PC-3 (cell line): ENCODE data around the gene ETV6. TPM values are rescaled to one million over a fixed set of nuclear protein-coding genes. Genes with fewer than 3 reads are reported as not detected.
"Not testable (repeated sequence)": the region's sequence is repeated elsewhere in the genome, so short reads cannot be mapped to it uniquely, and the experiment has no call there.

Source experiments
- ATAC-seq: fragments of 200-7000 bp; cut with Tn5 transposase; 2 replicates; pipeline ENCODE4 v1.9.1; 2020; ENCODE audit warnings: mild to moderate bottlenecking, moderate library complexity
- BruUV-seq: library from RNA; stranded (reverse); fragments of 400-500 nt; replicated peaks from 2 replicates; lab custom pipeline; 2021; lab: Mats Ljungman, UMichigan
- CTCF ChIA-PET: fragments of 300-600 bp; sonication (Branson Sonifier 250); formaldehyde crosslinking; loops from one replicate; lab custom pipeline; 2022; ENCODE audit warnings: antibody characterized with exemption; lab: Charles Lee
- POLR2A ChIA-PET: fragments of 300-600 bp; sonication (Branson Sonifier 250); formaldehyde crosslinking; loops from one replicate; lab custom pipeline; 2022; ENCODE audit warnings: antibody characterized with exemption; ENCODE audit not compliant: unreplicated experiment; lab: Charles Lee
- DNase-seq: peaks from one replicate; pipeline ENCODE4 v3.0.0-alpha.2; 2015
- H2AFZ ChIP-seq: fragments of 300-600 bp; sonication (generic); 2 replicates; pipeline ENCODE4 v1.6.0; 2016; ENCODE audit warnings: antibody characterized with exemption, low read length
- H3F3A ChIP-seq: fragments of 300-600 bp; sonication (generic); one replicate; pipeline ENCODE4 v1.6.0; 2017; ENCODE audit warnings: antibody characterized with exemption, low read length, control low read depth, mild to moderate bottlenecking; ENCODE audit not compliant: unreplicated experiment
- H3K27ac ChIP-seq: fragments of 300-600 bp; sonication (generic); 2 replicates; pipeline ENCODE4 v1.5.1; 2016; ENCODE audit warnings: mild to moderate bottlenecking, low read length
- H3K27me3 ChIP-seq: fragments of 300-600 bp; sonication (generic); 2 replicates; pipeline ENCODE4 v1.6.1; 2016; ENCODE audit warnings: low read length, mixed read lengths
- H3K36me3 ChIP-seq: fragments of 300-600 bp; sonication (generic); 2 replicates; pipeline ENCODE4 v1.6.1; 2016; ENCODE audit warnings: low read depth, mixed run types, low read length, mixed read lengths
- H3K4me1 ChIP-seq: fragments of 300-600 bp; sonication (generic); 2 replicates; pipeline ENCODE4 v1.5.1; 2016; ENCODE audit warnings: low read length; ENCODE audit not compliant: insufficient read depth
- H3K4me2 ChIP-seq: fragments of 300-600 bp; sonication (generic); 2 replicates; pipeline ENCODE4 v1.6.0; 2016; ENCODE audit warnings: low read length
- H3K4me3 ChIP-seq: fragments of 300-600 bp; sonication (generic); 2 replicates; pipeline ENCODE4 v1.5.1; 2016; ENCODE audit warnings: mild to moderate bottlenecking, low read length, mixed read lengths
- H3K79me2 ChIP-seq: fragments of 300-600 bp; sonication (generic); 2 replicates; pipeline ENCODE4 v1.6.1; 2017; ENCODE audit warnings: low read length, mixed read lengths
- H3K9ac ChIP-seq: fragments of 300-600 bp; sonication (generic); 2 replicates; pipeline ENCODE4 v1.6.0; 2016; ENCODE audit warnings: mild to moderate bottlenecking, low read length
- H3K9me2 ChIP-seq: fragments of 300-600 bp; sonication (generic); replicated peaks from 2 replicates; pipeline ENCODE4 v1.6.1; 2016; ENCODE audit warnings: mixed run types, low read length, mixed read lengths
- H3K9me3 ChIP-seq: fragments of 300-600 bp; sonication (generic); 2 replicates; pipeline ENCODE4 v1.6.1; 2016; ENCODE audit warnings: low read length, mixed read lengths
- H4K20me1 ChIP-seq: fragments of 300-600 bp; sonication (generic); 2 replicates; pipeline ENCODE4 v1.6.1; 2016; ENCODE audit warnings: low read length, mixed read lengths
- CTCF ChIP-seq: fragments of 300-600 bp; sonication (generic); conservative IDR thresholded peaks from 2 replicates; pipeline ENCODE4 v1.5.1; 2017; ENCODE audit warnings: antibody characterized with exemption, low read depth, mild to moderate bottlenecking, low read length
- EZH2 ChIP-seq: fragments of 300-600 bp; sonication (generic); IDR thresholded peaks from one replicate; pipeline ENCODE4 v1.6.1; 2017; ENCODE audit warnings: antibody characterized with exemption, mild to moderate bottlenecking, low read length; ENCODE audit not compliant: unreplicated experiment
- EZH2phosphoT487 ChIP-seq: fragments of 300-600 bp; sonication (generic); IDR thresholded peaks from 2 replicates; pipeline ENCODE4 v1.6.1; 2018; ENCODE audit warnings: mild to moderate bottlenecking, antibody characterized with exemption, low read length, borderline replicate concordance
- intact Hi-C: fragments of 100-400 bp; cut with micrococcal nuclease; formaldehyde crosslinking; loops from 2 replicates; pipeline ENCODE4 v1.9.0; 2023
- total RNA-seq: library from RNA; depleted of rRNA; stranded (reverse); fragments of >200 nt; gene quantifications from 2 replicates; pipeline ENCODE4 v1.2.3, GENCODE V29; 2014

Gene ETV6
- total RNA-seq, 1 experiment from 2014 or later: 5.0 TPM

GRCh38 chr12:11905534-11905933 is 256.1 kb downstream of the ETV6 start:
- no peaks in the 10 kb centered on the region for H3K9me2 ChIP-seq
- no TSS peak for BruUV-seq
- no peak overlapping the region for H2AFZ ChIP-seq
- intact Hi-C loops: no loop called here
- H3K4me2 ChIP-seq: no peak overlapping the region
- no peak for DNase-seq
- H3K27me3 ChIP-seq: no peaks in the 10 kb centered on the region
- no peak for ATAC-seq
- H4K20me1 ChIP-seq: no peaks in the 10 kb centered on the region
- no peak overlapping the region for H3K4me3 ChIP-seq
- POLR2A ChIA-PET: no interaction called here
- TF ChIP-seq EZH2phosphoT487: no peak
- TF ChIP-seq CTCF: no peak
- no peak for TF ChIP-seq EZH2
- no peaks in the 10 kb centered on the region for H3K4me1 ChIP-seq
- CTCF ChIA-PET: no interaction called here
- H3K27ac ChIP-seq: no peak overlapping the region
- H3K36me3 ChIP-seq: no peaks in the 10 kb centered on the region
- no peaks in the 10 kb centered on the region for H3F3A ChIP-seq
- no peaks in the 10 kb centered on the region for H3K79me2 ChIP-seq
- H3K9ac ChIP-seq: no peak overlapping the region
- H3K9me3 ChIP-seq: no peaks in the 10 kb centered on the region

- TF ChIP-seq CTCF: no peak
- no peak for TF ChIP-seq EZH2
- no peak for TF ChIP-seq EZH2phosphoT487
- H3K4me1 ChIP-seq: no peaks in the 10 kb centered on the region
- H3K27me3 ChIP-seq: no peaks in the 10 kb centered on the region
- no peak for ATAC-seq
- H4K20me1 ChIP-seq: no peaks in the 10 kb centered on the region
- no peaks in the 10 kb centered on the region for H3K9me3 ChIP-seq
- DNase-seq: no peak
- H3K27ac ChIP-seq: no peak overlapping the region
- BruUV-seq: no TSS peak
- ChIA-PET POLR2A (no interaction called here), CTCF (no interaction called here)
- no peak overlapping the region for H3K9ac ChIP-seq
- no peak overlapping the region for H2AFZ ChIP-seq
- intact Hi-C loops: no loop called here
- H3F3A ChIP-seq: no peaks in the 10 kb centered on the region
- no peak overlapping the region for H3K4me2 ChIP-seq
- no peaks in the 10 kb centered on the region for H3K36me3 ChIP-seq
- H3K79me2 ChIP-seq: no peaks in the 10 kb centered on the region
- no peak overlapping the region for H3K4me3 ChIP-seq
- no peaks in the 10 kb centered on the region for H3K9me2 ChIP-seq
Measured at GRCh38 chr12:11906286-11906935, 256.9 kb downstream of the ETV6 start.

GRCh38 chr12:11907625-11908024 is 258.2 kb downstream of the ETV6 start:
- no peaks in the 10 kb centered on the region for H3K79me2 ChIP-seq
- no peak for DNase-seq
- TF ChIP-seq EZH2 (no peak), EZH2phosphoT487 (no peak), CTCF (no peak)
- POLR2A ChIA-PET: interaction anchor here (0.7 kb wide), 1 partner anchor 42 kb away, joined by 5 read pairs; no protein-coding TSS in a partner anchor
- intact Hi-C loops: no loop called here
- H3K27me3 ChIP-seq: no peaks in the 10 kb centered on the region
- ATAC-seq: no peak
- H2AFZ ChIP-seq: no peak overlapping the region
- CTCF ChIA-PET: no interaction called here
- no peak overlapping the region for H3K4me3 ChIP-seq
- no peaks in the 10 kb centered on the region for H4K20me1 ChIP-seq
- H3K36me3 ChIP-seq: no peaks in the 10 kb centered on the region
- no peaks in the 10 kb centered on the region for H3K4me1 ChIP-seq
- no peaks in the 10 kb centered on the region for H3F3A ChIP-seq
- no peak overlapping the region for H3K4me2 ChIP-seq
- no peaks in the 10 kb centered on the region for H3K9me2 ChIP-seq
- H3K9ac ChIP-seq: no peak overlapping the region
- BruUV-seq: no TSS peak
- no peak overlapping the region for H3K27ac ChIP-seq
- H3K9me3 ChIP-seq: no peaks in the 10 kb centered on the region

GRCh38 chr12:11909406-11909805 is 259.9 kb downstream of the ETV6 start:
- H3K27ac ChIP-seq, H3K9me3 ChIP-seq, CTCF ChIA-PET, H3K9me2 ChIP-seq, H3K4me3 ChIP-seq, H3K4me2 ChIP-seq, DNase-seq, H3K9ac ChIP-seq, H3K79me2 ChIP-seq, H4K20me1 ChIP-seq, POLR2A ChIA-PET, BruUV-seq, H3K4me1 ChIP-seq, H3K27me3 ChIP-seq, H3F3A ChIP-seq, intact Hi-C loops, H3K36me3 ChIP-seq, H2AFZ ChIP-seq, ATAC-seq: not testable (repeated sequence)
